Tibial nerve (tissue), 4 donors: ENCODE data around the gene TPPP2.

Source experiments
- CTCF ChIP-seq, 5 experiments: fragments of 200-600 bp in 3 of 5; fragments of 450-650 bp in 2 of 5; sonication (generic) in 3 of 5; IDR thresholded peaks; one replicate each; pipeline ENCODE4 v1.5.1; 2016 to 2019; ENCODE audit warnings: antibody characterized with exemption in 5 of 5, mild to moderate bottlenecking in 3 of 5, moderate library complexity in 2 of 5
- EP300 ChIP-seq, 2 donors: sonication (generic); formaldehyde crosslinking; IDR thresholded peaks; one replicate each; pipeline ENCODE4 v1.6.1; 2017; ENCODE audit warnings: antibody characterized with exemption in 2 of 2, mild to moderate bottlenecking in 1 of 2
- POLR2A ChIP-seq, 2 donors: fragments of 450-650 bp; IDR thresholded peaks; one replicate each; pipeline ENCODE4 v1.6.1; 2017; ENCODE audit warnings: antibody characterized with exemption in 2 of 2, mild to moderate bottlenecking in 2 of 2, moderate library complexity in 2 of 2

DNA sequence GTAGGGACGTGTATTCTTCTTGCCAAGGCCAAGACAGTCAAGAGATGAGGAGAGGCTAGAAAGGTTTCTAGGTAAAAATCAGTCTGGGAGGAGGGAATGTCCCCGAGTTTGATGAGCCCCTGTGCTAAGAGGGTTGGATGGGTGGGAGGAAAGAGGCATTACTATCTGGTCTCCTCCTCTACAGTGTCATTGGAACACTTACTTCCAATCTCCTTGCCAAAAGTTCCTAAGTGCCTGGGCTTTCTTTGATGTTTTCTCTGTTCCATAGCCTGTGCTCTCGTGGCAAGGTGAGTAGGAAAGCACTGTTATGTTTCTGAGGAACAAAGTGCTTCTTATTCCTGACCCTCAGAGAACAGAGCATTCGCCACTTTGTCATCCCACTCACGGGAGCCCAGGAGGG, 4.7 kb downstream of the TPPP2 start, which contains the start of gene RNASE13:
- no peak for TF ChIP-seq CTCF (IDR thresholded peaks at IDR 0.05)
- no peak for TF ChIP-seq EP300 (IDR thresholded peaks at IDR 0.05)
- no peak for TF ChIP-seq POLR2A (IDR thresholded peaks at IDR 0.05)
